PC-9 (cell line): ENCODE measurements around the gene PROP1.
"Not testable (repeated sequence)": the region's sequence is repeated elsewhere in the genome, so short reads cannot be mapped to it uniquely, and the experiment has no call there.

Source experiments
- EZH2 ChIP-seq: fragments of 200-600 bp; sonication (generic); IDR thresholded peaks from 2 replicates; pipeline ENCODE4 v1.8.0; 2017; ENCODE audit warnings: antibody characterized with exemption, low read depth
- TF ChIP-seq, protein P1 (sequence below): fragments of 200-600 bp; sonication (generic); conservative IDR thresholded peaks from 2 replicates; pipeline ENCODE4 v1.6.1; 2017; ENCODE audit warnings: mixed run types, antibody characterized with exemption, mild to moderate bottlenecking, moderate library complexity

DNA sequence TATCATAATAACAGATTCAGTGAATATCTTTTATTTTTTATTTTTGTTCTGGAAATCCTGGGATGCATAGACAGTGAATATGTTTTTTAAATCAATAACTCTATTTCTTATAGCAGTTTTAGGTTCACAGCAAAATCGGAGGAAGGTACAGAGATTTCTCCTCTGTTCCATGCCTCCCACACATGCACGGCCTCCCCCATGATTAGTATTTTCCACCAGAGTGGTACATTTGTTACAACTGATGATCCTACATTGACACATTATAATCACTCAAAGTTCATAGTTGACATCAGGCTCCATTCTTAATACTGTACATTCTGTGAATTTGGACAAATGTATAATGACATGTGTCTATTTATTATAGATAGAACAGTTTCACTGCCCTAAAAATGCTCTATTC is 16.7 kb upstream of the PROP1 start:
- TF ChIP-seq, protein P1, sequence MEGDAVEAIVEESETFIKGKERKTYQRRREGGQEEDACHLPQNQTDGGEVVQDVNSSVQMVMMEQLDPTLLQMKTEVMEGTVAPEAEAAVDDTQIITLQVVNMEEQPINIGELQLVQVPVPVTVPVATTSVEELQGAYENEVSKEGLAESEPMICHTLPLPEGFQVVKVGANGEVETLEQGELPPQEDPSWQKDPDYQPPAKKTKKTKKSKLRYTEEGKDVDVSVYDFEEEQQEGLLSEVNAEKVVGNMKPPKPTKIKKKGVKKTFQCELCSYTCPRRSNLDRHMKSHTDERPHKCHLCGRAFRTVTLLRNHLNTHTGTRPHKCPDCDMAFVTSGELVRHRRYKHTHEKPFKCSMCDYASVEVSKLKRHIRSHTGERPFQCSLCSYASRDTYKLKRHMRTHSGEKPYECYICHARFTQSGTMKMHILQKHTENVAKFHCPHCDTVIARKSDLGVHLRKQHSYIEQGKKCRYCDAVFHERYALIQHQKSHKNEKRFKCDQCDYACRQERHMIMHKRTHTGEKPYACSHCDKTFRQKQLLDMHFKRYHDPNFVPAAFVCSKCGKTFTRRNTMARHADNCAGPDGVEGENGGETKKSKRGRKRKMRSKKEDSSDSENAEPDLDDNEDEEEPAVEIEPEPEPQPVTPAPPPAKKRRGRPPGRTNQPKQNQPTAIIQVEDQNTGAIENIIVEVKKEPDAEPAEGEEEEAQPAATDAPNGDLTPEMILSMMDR, result not testable (repeated sequence)
- TF ChIP-seq EZH2, result not testable (repeated sequence)
